Measurements from ENCODE around the gene ABCC1.
"Not testable (repeated sequence)": the region's sequence is repeated elsewhere in the genome, so short reads cannot be mapped to it uniquely, and the experiment has no call there.

Gene ABCC1

DNA sequence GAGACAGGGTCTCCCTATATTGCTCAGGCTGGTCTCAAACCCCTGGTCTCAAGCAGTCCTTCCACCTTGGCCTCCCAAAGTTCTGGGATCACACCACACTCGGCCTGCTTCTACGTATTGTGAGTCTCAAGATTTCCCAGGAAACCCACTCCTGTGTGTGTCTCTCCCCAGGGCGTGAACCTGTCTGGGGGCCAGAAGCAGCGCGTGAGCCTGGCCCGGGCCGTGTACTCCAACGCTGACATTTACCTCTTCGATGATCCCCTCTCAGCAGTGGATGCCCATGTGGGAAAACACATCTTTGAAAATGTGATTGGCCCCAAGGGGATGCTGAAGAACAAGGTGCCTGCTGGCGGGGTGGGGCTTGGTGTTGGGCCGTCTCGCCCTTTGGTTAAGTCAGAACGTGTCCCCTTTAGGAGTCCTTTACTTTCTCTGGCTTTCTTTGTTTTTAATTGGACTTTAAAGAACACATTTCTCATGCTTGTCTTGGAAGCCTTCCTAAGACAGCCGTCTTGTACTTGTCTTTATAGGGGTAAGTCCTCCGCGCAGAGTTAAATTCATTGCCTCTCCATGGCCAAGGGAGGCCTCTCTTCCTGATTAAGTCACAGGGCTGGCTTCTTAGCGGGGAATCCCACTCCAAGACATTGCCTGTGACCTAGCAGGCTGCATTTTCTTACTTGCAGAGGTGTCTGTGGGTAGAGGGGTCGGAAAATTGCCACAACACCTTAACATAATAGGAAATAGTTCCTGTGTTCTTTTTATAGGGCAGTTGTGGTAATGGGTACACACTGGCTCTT lies 137.4 kb downstream of the ABCC1 start:
- no peak for ATAC-seq

DNA sequence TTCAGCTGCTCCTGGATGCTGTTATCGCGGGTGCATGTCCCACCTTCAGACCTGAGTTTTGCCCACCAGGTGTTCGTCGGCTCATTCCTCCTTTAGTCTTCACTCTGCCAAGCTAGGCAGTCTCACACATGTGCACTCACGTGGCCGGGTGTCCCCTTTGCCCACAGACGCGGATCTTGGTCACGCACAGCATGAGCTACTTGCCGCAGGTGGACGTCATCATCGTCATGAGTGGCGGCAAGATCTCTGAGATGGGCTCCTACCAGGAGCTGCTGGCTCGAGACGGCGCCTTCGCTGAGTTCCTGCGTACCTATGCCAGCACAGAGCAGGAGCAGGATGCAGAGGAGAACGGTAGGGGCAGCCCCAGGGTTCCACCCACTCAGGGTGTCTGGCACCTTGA lies 140.8 kb downstream of the ABCC1 start:
- ATAC-seq, result no peak

DNA sequence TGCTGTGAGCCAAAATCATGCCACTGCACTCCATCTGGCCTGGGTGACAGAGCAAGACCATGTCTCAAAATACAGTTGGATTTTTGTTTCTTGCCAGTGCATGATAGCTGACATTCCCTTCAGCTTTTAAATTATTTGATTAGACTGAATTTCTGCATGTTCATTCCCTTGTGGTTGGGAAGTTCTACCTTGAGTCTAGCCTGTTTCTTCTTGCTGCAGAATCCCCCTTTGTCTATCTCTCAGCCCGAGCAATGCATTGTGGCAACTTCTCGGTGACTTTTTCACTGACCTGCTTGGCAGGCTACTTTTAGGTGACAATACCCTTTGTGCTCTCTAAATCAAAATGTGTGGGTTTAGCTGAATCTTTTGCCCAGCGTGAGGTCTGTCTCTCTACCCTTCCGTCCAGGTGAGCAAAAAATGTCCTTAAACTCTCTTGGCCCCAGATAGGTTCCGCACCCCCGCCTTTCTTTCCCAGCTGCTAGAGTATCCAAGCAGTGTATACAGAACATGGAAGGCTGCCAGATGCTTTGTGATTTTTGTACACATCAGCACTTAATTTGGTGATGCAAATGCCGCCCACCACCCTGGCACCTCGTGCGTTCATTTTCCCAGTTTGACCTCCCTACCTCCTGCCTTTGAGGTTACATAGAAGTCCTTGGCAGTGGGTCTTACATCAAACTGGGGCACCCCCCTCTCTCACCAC lies 143.7 kb downstream of the ABCC1 start:
- ATAC-seq, result no peak

DNA sequence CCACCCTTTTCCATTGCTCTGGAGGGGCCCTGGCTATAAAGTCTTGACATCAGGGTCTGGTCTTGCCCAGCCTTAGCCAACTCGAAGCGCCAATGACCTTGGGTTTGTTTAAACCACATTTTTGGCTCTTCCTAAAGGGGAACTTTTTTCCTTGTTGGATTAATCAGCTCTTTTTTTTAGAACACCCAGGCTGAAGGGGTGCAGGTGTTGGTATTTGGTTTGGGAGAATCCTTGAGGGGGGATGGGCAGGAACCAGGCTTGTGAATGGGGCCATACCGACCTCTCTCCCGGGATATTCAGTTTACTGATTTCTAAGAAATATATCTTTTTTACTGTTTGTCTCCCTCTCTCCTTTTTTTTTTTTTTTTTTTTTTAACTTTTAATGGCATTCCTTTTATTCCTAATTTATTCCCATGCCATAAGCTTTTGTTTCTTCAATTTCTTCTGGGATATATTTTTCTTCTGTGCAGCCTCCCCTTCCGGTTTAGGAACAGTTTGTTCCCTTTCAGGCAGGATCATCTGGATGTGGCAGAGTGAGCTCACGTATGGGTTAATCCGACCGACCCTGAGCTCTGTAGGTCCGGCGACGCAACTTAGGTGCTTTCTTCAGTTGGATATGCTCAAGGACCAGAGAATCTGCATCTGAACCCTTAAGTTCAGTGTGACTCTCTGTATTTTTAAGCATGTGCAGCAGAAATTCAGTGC lies 144.4 kb downstream of the ABCC1 start:
- ATAC-seq, result no peak

DNA sequence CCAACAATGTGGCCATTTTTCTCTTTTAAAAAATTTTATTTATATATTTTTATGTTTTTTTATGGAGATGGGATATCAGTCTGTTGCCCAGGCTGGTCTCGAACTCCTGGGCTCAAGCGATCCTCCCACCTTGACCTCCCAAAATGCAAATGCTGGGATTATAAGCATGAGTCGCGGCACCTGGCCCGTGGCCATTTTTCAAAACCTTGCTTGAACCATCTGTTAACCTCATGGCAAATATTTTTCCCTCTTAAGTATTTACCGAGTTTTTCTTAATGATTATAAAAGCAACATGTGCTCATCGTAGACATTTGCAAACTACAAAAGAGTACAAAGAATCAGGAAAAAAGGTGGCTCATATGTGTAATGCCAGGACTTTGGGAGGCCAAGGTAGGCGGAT lies 146.2 kb downstream of the ABCC1 start:
- ATAC-seq, result no peak

DNA sequence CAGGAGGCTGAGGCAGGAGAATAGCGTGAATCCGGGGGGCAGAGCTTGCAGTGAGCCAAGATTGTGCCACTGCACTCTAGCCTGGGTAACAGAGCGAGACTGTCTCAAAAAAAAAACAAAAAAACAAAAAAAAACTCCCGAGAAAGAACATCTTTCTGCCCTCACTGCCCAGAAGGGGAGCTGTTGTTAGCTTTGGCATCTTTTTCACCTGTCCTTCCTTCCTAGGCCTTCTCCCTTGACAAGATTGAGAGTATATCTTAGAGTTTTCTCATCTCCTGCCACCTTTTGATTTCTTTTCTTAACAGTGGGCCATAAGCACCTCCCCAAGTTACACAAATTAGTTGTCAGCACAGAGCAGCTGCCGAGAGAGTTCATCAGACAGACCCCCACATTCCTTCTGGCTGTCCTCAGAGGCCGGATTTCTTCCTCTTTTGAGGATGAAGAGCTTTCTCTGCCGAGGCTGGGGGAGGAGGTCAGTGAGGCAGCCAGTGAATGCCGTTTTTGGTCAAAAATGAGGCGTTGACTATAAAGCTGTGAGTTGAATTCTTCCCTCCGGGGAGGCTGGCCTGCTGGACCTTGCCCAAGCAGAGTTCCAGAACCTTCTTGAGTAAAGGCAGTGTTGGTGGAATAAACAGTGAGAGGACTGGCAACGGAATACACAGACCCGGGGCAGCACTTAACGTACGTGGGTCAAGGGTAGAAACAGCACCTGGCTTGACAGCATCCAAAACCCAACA lies 146.9 kb downstream of the ABCC1 start:
- no peak for ATAC-seq

DNA sequence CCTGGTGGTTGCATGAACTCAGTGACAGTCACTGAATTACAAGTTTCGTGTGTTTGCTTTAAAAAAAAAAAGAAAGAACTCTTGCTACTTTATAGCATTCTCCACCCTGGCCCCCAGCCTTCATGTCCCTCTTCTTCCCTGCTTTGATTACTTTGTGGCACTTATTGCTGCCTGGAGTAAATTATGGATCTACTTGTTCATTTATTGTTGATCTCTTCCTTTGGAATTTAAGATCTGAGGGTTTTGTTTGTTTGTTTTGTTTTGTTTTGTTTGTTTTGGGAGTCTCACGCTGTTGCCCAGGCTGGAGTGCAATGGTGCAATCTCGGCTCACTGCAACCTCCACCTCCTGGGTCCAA lies 147.4 kb downstream of the ABCC1 start:
- no peak for ATAC-seq

DNA sequence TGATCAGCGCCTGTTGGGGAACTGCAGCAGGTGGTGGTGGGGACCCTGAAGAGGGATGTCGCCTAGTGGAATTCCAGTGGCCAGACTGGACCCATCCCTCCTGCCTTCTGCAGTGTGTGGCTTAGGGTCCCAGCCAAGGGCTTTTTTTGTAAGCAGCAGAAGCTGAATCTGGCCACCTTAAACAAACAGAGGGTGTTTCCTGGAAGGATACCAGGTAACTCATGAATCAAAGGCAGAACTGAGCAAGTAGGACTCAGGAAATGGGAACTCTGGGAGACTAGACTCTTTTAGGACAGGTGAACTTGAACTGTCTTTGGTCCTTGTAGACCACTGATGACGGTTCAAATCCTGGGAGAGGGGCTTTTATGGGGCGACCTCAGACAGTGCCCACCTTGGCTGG lies 149.9 kb downstream of the ABCC1 start:
- no peak for ATAC-seq

DNA sequence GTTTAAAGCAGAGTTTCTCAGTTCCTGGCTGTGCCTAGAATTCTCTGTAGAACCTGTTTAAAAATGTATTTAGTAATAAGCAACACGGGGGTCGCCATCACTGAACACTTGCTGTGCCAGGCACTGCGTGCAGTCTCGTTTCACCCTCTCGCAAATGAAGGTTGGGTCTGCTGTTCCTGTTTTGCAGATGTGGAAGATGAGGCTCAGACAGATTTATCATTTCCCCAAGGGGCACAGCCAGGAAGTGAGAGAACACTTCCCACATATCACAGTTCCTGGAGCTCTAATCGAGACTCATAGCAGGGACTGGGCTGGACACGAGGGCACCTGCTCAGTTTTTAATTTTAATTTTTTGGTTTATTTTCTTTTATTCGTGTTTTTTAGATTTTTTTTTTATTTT lies 151.2 kb downstream of the ABCC1 start:
- ATAC-seq, result no peak

DNA sequence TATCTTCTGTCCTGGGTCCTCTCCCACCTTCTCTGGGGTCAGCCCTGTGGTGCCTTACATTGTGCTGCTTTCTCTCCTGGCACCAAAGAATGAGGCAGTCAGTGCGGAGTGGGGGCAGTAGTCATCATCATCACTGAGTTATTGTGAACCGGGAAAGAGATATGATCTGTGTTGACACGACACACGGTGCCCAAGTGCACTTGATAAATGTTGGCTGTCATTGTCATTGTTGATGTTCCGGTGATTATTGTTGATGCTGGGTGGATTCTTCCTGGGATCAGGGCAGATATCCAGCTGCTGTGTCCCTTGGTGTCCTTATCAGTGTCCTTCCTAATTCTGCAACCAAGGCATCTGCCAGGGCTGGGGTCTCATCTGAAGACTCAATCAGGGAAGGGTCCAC lies 152.2 kb downstream of the ABCC1 start:
- ATAC-seq, result no peak

DNA sequence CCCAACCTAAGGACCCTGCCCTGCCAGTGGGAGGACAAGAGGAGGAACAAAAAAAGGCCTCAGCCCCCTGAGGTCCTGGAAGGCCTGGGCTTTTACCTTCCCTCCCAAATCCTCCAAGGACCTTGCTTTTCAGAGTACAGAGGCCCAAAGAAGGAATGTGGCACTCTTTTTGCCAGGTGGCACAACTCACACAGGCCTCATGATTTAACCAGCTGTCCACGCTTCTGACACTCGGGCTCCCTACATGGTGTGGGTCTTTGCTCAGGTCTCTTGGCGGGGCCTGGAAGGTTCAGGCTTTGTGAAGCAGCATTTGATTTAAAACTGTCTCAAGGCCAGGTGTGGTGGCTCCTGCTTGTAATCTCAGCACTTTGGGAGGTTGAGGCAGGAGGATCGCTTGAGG lies 153.3 kb downstream of the ABCC1 start:
- no peak for ATAC-seq

DNA sequence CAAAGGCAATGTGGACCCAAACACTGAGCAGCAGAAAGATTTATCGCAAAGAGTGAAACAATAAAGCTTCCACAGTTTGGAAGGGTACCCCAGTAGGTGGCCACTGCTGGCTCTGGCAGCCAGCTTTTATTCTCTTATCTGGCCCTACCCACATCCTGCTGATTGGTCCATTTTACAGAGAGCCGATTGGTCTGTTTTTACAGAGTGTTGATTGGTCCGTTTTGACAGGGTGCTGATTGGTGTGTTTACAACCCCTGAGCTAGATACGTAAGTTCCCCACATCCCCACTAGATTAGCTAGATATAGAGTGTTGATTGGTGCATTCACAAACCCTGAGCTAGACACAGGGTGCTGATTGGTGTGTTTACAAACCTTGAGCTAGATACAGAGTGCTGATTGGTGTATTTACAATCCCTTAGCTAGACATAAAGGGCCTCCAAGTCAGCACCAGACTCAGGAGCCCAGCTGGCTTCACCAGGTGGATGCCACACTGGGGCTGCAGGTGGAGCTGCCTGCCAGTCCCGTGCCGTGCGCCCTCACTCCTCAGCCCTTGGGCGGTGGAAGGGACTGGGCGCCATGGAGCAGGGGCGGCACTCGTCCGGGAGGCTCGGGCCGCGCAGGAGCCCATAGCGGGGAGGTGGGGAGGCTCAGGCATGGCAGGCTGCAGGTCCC lies 154.9 kb downstream of the ABCC1 start:
- not testable (repeated sequence) for ATAC-seq

DNA sequence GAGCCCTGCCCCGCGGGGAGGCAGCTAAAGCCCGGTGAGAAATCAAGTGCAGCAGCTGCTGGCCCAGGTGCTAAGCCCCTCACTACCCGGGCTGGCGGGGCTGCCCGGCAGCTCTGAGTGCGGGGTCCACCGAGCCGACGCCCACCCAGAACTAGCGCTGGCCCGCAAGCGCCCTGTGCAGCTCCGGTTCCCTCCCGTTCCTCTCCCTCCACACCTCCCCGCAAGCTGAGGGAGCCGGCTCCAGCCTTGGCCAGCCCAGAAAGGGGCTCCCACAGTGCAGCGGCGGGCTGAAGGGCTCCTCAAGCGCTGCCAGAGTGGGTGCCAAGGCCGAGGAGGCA lies 155.4 kb downstream of the ABCC1 start:
- ATAC-seq, result not testable (repeated sequence)

DNA sequence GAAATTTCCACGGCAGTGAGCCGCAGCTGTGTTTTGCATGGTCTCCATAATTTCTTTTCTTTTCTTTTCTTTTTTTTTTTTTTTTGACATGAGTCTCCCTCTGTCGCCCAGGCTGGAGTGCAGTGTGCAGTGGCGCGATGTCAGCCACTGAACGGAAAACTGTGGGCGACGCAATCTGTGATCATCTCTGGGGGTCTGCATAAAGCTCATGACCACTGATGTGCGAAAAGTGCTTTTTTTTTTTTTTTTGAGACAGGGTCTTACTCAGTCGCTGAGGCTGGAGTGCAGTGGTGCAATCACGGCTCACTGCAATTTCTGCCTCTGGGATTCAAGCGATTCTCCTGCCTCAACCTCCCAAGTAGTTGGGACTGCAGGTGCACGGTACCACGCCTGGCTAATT lies 156.2 kb downstream of the ABCC1 start:
- no peak for ATAC-seq

DNA sequence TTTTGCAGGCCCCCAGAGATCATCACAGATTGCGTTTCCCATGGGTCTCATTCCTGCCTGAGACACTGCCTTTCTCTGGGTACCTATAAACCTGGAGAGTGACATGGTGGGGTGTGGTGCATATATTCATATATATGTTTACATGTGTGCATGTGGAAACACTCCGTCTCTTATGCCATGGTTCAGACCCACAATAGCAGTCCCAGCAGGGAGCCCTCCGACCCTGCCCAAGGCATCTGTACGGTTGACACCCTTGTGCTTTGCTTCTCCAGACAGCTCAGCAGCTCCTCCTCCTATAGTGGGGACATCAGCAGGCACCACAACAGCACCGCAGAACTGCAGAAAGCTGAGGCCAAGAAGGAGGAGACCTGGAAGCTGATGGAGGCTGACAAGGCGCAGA lies 157.1 kb downstream of the ABCC1 start:
- no peak for ATAC-seq

DNA sequence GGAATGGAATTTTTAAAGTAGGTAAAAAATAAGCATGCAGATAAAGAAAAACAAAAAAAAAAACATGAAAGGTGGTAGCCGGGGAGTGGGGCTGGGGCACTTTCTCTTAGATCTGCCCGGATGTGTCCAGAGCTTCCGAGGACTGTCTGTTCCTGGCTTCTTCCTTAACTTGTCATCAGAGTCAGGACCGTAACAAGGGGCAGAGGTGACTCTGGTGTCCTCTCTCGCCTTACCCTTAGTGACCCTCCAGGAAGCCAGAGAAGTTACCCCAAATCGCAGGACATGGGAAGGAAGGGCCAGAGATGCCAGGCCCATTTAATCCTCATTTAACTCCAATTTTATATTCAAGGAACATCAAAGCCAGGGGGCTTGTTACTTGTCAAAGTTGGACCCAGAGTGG lies 158.4 kb downstream of the ABCC1 start:
- no peak for ATAC-seq

DNA sequence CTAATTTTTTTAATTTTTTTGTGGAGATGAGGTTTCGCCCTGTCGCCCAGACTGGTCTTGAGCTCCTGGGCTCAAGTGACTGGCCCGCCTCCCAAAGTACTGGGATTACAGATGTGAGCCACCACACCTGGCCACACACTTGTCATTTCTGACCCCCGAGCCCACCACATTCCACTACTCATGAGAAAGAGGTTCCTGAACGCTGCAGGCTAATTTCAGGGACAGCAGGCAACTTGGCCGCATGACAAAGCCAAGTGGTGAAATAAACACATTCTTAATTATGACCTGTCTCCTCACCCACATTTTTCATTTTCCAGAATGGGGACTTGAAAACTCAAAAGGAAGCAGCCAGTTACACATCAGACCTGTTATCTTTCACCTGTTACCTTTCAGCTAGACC lies 159.3 kb downstream of the ABCC1 start:
- ATAC-seq, result no peak

DNA sequence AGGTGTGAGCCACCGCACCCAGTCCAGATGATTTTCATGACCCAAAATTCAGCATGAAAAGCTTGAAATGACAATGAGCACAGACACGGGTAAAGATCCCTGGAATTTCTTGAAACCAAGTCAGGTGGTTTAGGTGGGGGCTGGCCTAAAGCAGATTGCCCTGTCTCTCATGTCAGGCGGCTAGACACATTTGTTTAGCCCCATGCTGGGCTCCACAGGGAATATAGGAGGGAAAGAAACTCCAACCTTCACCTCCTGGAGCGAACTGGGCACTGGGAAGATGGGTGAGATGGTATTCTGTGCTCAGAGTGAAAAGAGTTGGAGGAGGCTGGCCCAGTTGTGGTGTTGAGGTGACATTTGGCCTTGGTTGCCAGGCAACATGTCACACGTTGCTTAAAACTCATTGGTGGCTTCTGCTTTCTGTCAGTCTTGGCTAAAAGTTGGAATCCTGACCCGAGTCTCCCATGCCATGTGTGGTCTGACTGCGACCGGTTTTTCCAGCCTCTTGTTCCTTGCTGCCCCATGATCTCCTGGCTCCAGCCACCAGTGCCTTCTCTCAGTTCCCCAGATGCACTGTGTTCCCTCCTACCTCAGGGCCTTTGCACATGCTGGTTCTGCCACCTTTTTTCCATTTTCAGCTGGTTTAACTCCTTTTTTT lies 160.2 kb downstream of the ABCC1 start:
- no peak for ATAC-seq

DNA sequence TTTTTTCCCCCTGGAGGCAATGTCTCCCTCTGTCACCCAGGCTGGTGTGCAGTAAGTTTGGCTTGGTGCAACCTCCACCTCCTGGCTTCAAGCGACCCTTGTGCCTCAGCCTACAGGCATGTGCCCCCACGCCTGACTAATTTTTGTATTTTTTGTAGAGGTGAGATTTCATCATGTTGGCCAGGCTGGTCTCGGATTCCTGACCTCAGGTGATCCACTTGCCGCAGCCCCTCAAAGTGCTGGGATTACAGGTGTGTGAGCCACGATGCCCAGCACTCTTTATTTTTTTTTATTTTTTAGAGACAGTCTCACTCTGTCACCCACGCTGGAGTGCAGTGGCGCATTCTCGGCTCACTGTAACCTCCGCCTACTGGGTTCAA lies 160.7 kb downstream of the ABCC1 start:
- no peak for ATAC-seq

DNA sequence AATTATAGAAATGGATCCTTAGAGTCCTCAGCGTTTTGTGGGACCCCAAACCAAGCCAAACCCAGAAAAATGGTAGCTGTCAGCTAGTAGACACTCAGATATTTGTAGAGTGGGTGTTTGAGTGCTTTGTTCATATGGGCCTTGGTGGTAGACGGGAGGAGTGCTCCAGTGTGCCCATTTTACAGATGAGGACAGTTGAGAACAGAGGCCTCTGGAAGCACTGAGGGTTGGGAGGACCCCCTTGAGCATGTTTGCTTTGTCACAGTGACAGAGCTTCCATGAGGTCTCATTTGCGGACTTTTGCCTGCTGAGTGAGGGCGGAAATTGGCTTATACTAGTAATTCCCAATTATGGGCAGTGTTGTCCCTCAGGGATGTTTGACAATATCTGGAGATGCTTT lies 162.2 kb downstream of the ABCC1 start:
- no peak for ATAC-seq

DNA sequence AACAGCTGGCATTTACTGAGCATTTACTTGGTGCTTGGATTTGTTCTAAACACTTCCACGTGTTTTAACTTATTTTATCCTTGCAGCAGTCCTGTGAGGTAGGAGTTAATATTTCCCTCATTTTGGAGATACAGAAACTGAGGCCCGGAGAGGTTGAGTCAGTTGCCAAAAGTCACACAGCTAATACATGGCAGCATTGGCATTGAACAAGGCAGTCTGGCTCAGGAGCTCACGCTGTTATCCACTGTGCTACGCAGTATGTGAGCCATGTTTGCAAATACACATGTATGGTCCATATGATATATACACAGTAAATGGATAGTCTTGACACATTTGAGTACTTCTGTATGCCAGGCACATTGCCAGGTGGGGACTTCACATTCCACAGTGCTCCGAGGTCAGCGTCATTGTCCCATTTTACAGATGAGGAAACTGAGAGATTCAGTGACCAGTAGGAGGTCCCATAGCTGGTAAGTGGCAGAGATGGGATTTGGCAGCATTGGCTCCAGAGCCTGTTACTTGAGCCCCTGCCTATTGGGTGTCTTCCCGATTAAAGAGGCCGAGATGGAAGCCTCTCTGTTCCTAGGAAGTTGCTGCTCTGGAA lies 163.1 kb downstream of the ABCC1 start:
- ATAC-seq, result no peak

DNA sequence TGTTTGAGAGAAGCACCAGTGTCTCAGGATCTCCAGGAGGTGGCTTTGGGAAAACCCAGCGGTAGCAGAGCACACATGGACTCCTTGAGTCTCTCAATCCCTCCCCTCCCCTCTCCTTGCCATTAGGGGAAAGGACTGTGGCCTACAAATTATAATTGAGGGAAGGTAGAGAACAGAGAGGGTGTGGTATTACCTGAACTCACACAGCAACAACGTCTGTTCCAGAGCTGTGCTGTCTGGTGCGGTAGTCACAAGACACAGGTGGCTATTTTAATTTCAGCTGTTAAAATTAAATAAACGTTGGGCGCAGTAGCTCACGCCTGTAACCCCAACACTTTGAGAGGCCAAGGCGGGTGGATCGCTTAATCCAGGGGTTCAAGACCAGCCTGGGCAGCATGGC lies 163.7 kb downstream of the ABCC1 start:
- ATAC-seq, result no peak
